ENCODE measurements around the gene CCDC40. TPM values are rescaled to one million over a fixed set of nuclear protein-coding genes. Genes with fewer than 3 reads are reported as not detected.

The CCDC40 gene
- total RNA-seq, 1 experiment from 2014 or later, result 7.5 TPM

DNA sequence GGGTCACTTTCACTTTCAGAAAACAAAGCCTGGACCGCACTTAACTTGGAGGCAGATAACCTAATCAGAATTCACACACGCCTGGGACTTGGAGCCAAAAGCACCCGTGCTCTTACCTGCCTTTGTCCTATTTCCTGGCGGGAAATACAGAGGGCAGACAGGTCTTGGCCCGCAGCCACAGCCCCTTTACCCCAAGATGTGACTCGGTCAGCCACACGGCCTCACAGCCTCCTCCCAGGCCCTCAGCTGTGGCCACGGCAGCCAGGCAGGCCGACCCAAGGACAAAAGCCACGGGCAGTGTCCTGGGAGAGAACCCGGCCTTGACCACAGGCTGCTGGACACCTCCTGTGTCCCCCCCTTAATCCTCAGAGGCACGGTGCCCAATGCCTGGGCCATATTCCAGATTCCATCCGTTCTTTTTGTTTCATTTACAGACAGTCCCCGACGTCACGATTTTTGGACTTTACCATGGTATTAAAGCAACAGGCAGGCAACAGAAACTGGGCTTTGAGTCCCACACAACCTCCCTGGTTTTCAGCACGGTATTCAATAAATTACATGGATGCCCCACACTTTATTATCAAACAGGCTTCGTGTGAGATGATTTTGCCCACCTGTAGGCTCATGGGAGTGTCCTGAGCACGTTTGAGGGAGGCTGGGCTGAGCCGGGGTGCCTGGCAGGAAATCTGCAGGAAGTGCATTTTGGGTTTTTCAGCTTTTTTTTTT lies 34.8 kb downstream of the CCDC40 start:
- Histone ChIP-seq H3K27ac (ENCODE audit: low read length) (no peak overlapping the region), H3K36me3 (ENCODE audit: low read depth, low read length) (no peaks in the 10 kb centered on the region), H3K4me2 (ENCODE audit: low read length) (peak overlapping the region; percentile 56), H4K20me1 (ENCODE audit: low read length) (no peaks in the 10 kb centered on the region), H3K79me2 (ENCODE audit: low read length) (no peaks in the 10 kb centered on the region), H3K4me3 (ENCODE audit: low read length) (no peak overlapping the region), H3K4me1 (ENCODE audit: insufficient read depth, low read length) (peaks cover 13% of the 10 kb centered on the region; the same call in 1 of the 2 replicates), H3K27me3 (ENCODE audit: low read length) (no peaks in the 10 kb centered on the region), H3K9me2 (replicated peaks; ENCODE audit: low read length) (no peaks in the 10 kb centered on the region), H2AFZ (ENCODE audit: low read length) (peak overlapping the region; percentile 78), H3F3A (ENCODE audit: low read length, unreplicated experiment) (no peaks in the 10 kb centered on the region), H3K9me3 (ENCODE audit: low read length) (no peaks in the 10 kb centered on the region), H3K9ac (ENCODE audit: low read length) (0 out of 2 replicates have a peak overlapping the region, but pooled peaks have one; percentile 2)
- intact Hi-C loops (cut with micrococcal nuclease), result no loop called here
- ChIA-PET CTCF (no interaction called here), POLR2A (ENCODE audit: unreplicated experiment) (no interaction called here)
- peak; percentile 34; the same call in 1 of the 2 replicates for ATAC-seq
- TF ChIP-seq, protein P1, sequence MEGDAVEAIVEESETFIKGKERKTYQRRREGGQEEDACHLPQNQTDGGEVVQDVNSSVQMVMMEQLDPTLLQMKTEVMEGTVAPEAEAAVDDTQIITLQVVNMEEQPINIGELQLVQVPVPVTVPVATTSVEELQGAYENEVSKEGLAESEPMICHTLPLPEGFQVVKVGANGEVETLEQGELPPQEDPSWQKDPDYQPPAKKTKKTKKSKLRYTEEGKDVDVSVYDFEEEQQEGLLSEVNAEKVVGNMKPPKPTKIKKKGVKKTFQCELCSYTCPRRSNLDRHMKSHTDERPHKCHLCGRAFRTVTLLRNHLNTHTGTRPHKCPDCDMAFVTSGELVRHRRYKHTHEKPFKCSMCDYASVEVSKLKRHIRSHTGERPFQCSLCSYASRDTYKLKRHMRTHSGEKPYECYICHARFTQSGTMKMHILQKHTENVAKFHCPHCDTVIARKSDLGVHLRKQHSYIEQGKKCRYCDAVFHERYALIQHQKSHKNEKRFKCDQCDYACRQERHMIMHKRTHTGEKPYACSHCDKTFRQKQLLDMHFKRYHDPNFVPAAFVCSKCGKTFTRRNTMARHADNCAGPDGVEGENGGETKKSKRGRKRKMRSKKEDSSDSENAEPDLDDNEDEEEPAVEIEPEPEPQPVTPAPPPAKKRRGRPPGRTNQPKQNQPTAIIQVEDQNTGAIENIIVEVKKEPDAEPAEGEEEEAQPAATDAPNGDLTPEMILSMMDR (conservative IDR thresholded peaks at IDR 0.05; ENCODE audit: low read depth, low read length), result no peak
- BruUV-seq (replicated peaks), result no TSS peak
- no peak for DNase-seq

GRCh38 chr17:80072410-80072809 lies 36.0 kb downstream of the CCDC40 start:
- no peaks in the 10 kb centered on the region for H4K20me1 ChIP-seq (ENCODE audit: low read length)
- no peak overlapping the region for H3K4me2 ChIP-seq (ENCODE audit: low read length)
- TF ChIP-seq EZH2 (IDR thresholded peaks at IDR 0.05; ENCODE audit: low read length, unreplicated experiment) (no peak), EZH2phosphoT487 (IDR thresholded peaks at IDR 0.05; ENCODE audit: borderline replicate concordance, low read length) (no peak)
- TF ChIP-seq, protein P1 (conservative IDR thresholded peaks at IDR 0.05; ENCODE audit: low read depth, low read length), result no peak
- H3K4me3 ChIP-seq (ENCODE audit: low read length), result no peak overlapping the region
- ChIA-PET CTCF (no interaction called here), POLR2A (ENCODE audit: unreplicated experiment) (no interaction called here)
- no peaks in the 10 kb centered on the region for H3K9me3 ChIP-seq (ENCODE audit: low read length)
- no peak overlapping the region for H2AFZ ChIP-seq (ENCODE audit: low read length)
- H3F3A ChIP-seq (ENCODE audit: low read length, unreplicated experiment), result no peaks in the 10 kb centered on the region
- no TSS peak for BruUV-seq (replicated peaks)
- no peak overlapping the region for H3K27ac ChIP-seq (ENCODE audit: low read length)
- DNase-seq, result no peak
- intact Hi-C loops (cut with micrococcal nuclease), result no loop called here
- H3K9ac ChIP-seq (ENCODE audit: low read length), result no peak overlapping the region
- H3K36me3 ChIP-seq (ENCODE audit: low read depth, low read length), result no peaks in the 10 kb centered on the region
- H3K9me2 ChIP-seq (replicated peaks; ENCODE audit: low read length), result no peaks in the 10 kb centered on the region
- no peak for ATAC-seq
- H3K4me1 ChIP-seq (ENCODE audit: insufficient read depth, low read length), result peaks cover 9% of the 10 kb centered on the region; the same call in 1 of the 2 replicates
- no peaks in the 10 kb centered on the region for H3K27me3 ChIP-seq (ENCODE audit: low read length)
- H3K79me2 ChIP-seq (ENCODE audit: low read length), result no peaks in the 10 kb centered on the region

DNA sequence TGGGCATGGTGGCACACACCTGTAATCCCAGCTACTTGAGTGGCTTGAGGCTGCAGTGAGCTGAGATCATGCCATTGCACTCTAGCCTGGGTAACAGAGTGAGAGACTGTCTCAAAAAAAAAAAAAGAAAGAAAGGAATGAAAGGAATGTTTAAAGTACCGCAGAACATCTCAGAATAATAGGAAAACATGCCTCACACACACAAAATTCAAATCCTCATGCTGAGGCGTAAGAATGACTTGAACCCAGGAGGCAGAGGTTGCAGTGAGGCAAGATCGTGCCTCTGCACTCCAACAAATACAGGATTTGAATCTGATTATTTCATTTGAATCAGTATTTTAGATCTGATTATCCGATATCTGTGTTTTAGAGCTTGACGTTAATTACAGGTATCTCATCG lies 43.6 kb downstream of the CCDC40 start:
- Histone ChIP-seq H3F3A (ENCODE audit: low read length, unreplicated experiment) (no peaks in the 10 kb centered on the region), H3K4me1 (ENCODE audit: insufficient read depth, low read length) (0 out of 2 replicates have a peak, but pooled peaks cover 3% of the 10 kb centered on the region), H3K9me3 (ENCODE audit: low read length) (no peaks in the 10 kb centered on the region), H3K27ac (ENCODE audit: low read length) (no peak overlapping the region), H4K20me1 (ENCODE audit: low read length) (no peaks in the 10 kb centered on the region), H3K27me3 (ENCODE audit: low read length) (no peaks in the 10 kb centered on the region), H3K4me3 (ENCODE audit: low read length) (no peak overlapping the region), H2AFZ (ENCODE audit: low read length) (no peak overlapping the region), H3K9me2 (replicated peaks; ENCODE audit: low read length) (no peaks in the 10 kb centered on the region), H3K36me3 (ENCODE audit: low read depth, low read length) (no peaks in the 10 kb centered on the region), H3K4me2 (ENCODE audit: low read length) (no peak overlapping the region), H3K9ac (ENCODE audit: low read length) (no peak overlapping the region), H3K79me2 (ENCODE audit: low read length) (no peaks in the 10 kb centered on the region)
- BruUV-seq (replicated peaks), result no TSS peak
- ChIA-PET CTCF (interaction anchor here (0.6 kb wide), 1 partner anchor 85 kb away, joined by 5 read pairs; no protein-coding TSS in a partner anchor), POLR2A (ENCODE audit: unreplicated experiment) (no interaction called here)
- intact Hi-C loops (cut with micrococcal nuclease), result loop anchor here (5.0 kb wide), 1 partner anchor 73 kb away; no protein-coding TSS in a partner anchor
- DNase-seq (no peak), ATAC-seq (no peak)
- TF ChIP-seq, protein P1 (conservative IDR thresholded peaks at IDR 0.05; ENCODE audit: low read depth, low read length), result no peak
- no peak for TF ChIP-seq EZH2phosphoT487 (IDR thresholded peaks at IDR 0.05; ENCODE audit: borderline replicate concordance, low read length)
